K562 (cell line): Measurements from ENCODE around the gene TTC9C. TPM values are rescaled to one million over a fixed set of nuclear protein-coding genes. Genes with fewer than 3 reads are reported as not detected.

Experiments
- BRCA1 ChIP-seq, 2 experiments: fragments of 450-650 bp in 1 of 2; sonication (generic) in 1 of 2; formaldehyde crosslinking in 1 of 2; IDR thresholded peaks; 2 replicates each; pipeline versions ENCODE4 v1.5.0 to v1.6.1; 2017 to 2020; ENCODE audit warnings: mild to moderate bottlenecking in 1 of 2, missing genetic modification reagents in 1 of 2
- GATA2 ChIP-seq: sonication (generic); formaldehyde crosslinking; IDR thresholded peaks from 2 replicates; pipeline ENCODE4 v1.4.0; 2020; ENCODE audit warnings: mild to moderate bottlenecking, missing genetic modification reagents
- MTA1 ChIP-seq: fragments of 450-650 bp; IDR thresholded peaks from 2 replicates; pipeline ENCODE4 v1.6.1; 2017; ENCODE audit warnings: borderline replicate concordance
- NCOA6 ChIP-seq: fragments of 450-650 bp; IDR thresholded peaks from 2 replicates; pipeline ENCODE4 v1.6.1; 2017; ENCODE audit warnings: mild to moderate bottlenecking
- SP1 ChIP-seq: sonication (generic); formaldehyde crosslinking; IDR thresholded peaks from 2 replicates; pipeline ENCODE4 v1.8.1; 2022; ENCODE audit warnings: mild to moderate bottlenecking, missing genetic modification reagents
- SP2 ChIP-seq: IDR thresholded peaks from 2 replicates; pipeline ENCODE4 v1.6.1; 2011; ENCODE audit warnings: mild to moderate bottlenecking, low read depth, low read length, moderate library complexity; ENCODE audit not compliant: poor library complexity, severe bottlenecking; ENCODE audit errors: extremely low read depth
- TCF7L2 ChIP-seq: fragments of 150-350 bp; IDR thresholded peaks from 2 replicates; pipeline ENCODE4 v1.6.1; 2016; ENCODE audit warnings: low read depth, mild to moderate bottlenecking, low read length, moderate library complexity
- TOE1 ChIP-seq, 2 experiments: fragments of 450-650 bp in 1 of 2; sonication (generic) in 1 of 2; formaldehyde crosslinking in 1 of 2; IDR thresholded peaks; 2 replicates each; pipeline versions ENCODE4 v1.7.1 to v1.8.0; 2016 to 2022; ENCODE audit warnings: borderline replicate concordance in 2 of 2, mild to moderate bottlenecking in 2 of 2, antibody characterized with exemption in 1 of 2, inconsistent platforms in 1 of 2, low read depth in 1 of 2, missing genetic modification reagents in 1 of 2, moderate library complexity in 1 of 2
- ZNF124 ChIP-seq: sonication (generic); formaldehyde crosslinking; IDR thresholded peaks from 2 replicates; pipeline ENCODE4 v1.8.1; 2022; ENCODE audit warnings: missing genetic modification reagents
- ZNF134 ChIP-seq: fragments of 250-450 bp; sonication (Bioruptor Pico); conservative IDR thresholded peaks from 2 replicates; pipeline ENCODE4 v1.4.0; 2020
- ZNF184 ChIP-seq: sonication (generic); formaldehyde crosslinking; IDR thresholded peaks from 2 replicates; pipeline ENCODE4 v1.5.0; 2020; ENCODE audit warnings: missing genetic modification reagents
- ZNF644 ChIP-seq: fragments of 200-800 bp; sonication (Bioruptor generic); IDR thresholded peaks from 2 replicates; pipeline ENCODE4 v1.6.1; 2016; ENCODE audit warnings: low read depth, missing genetic modification characterization, missing compliant biosample characterization
- ZNF830 ChIP-seq: fragments of 250-450 bp; sonication (Bioruptor Pico); IDR thresholded peaks from 2 replicates; pipeline ENCODE4 v1.5.0; 2021; ENCODE audit warnings: mild to moderate bottlenecking
- polyA plus RNA-seq, 8 experiments: library from polyadenylated mRNA; depleted of rRNA in 4 of 8; stranded (reverse) in 5 of 8; unstranded in 3 of 8; fragments of >200 nt; fragmentation: Nextera tagmentation in 2 of 8; fragmentation: Illumina TruSeq in 1 of 8; extraction: Ambion mirVana in 2 of 8; extraction: Trizol in 1 of 8; gene quantifications; 2 replicates each; pipeline versions ENCODE4 v1.2.1 to v1.2.3, GENCODE V29; 2011 to 2014; ENCODE audit warnings: inconsistent platforms in 1 of 8, missing spikeins in 1 of 8
- total RNA-seq, 7 experiments: library from RNA; depleted of rRNA in 6 of 7; stranded (reverse); fragments of >200 nt in 6 of 7; fragmentation: Illumina TruSeq in 2 of 7; extraction: Trizol in 2 of 7; gene quantifications; 2 replicates each; pipeline versions ENCODE4 v1.2.1 to v1.2.3, GENCODE V29; 2011 to 2021; ENCODE audit warnings: low replicate concordance in 1 of 7
- TF ChIP-seq, protein P1 (sequence below), 2 experiments: fragments of 450-650 bp in 1 of 2; sonication (generic) in 1 of 2; formaldehyde crosslinking in 1 of 2; IDR thresholded peaks in 1 of 2; conservative IDR thresholded peaks in 1 of 2; 2 replicates each; pipeline versions ENCODE4 v1.6.1 to v1.8.1; 2016 to 2023; ENCODE audit warnings: mild to moderate bottlenecking in 2 of 2, moderate library complexity in 2 of 2, inconsistent platforms in 1 of 2, missing genetic modification reagents in 1 of 2
- TF ChIP-seq, protein P2 (sequence below), 2 experiments: fragments of 450-650 bp in 1 of 2; sonication (generic) in 1 of 2; formaldehyde crosslinking; conservative IDR thresholded peaks; 2 replicates each; pipeline versions ENCODE4 v1.4.0 to v1.8.1; 2020 to 2022; ENCODE audit warnings: mild to moderate bottlenecking in 1 of 2, missing genetic modification reagents in 1 of 2
- TF ChIP-seq, protein P3 (sequence below): IDR thresholded peaks from 3 replicates; pipeline ENCODE4 v1.6.1; 2011; ENCODE audit warnings: borderline replicate concordance, mild to moderate bottlenecking; ENCODE audit not compliant: insufficient read length, insufficient read depth
- TF ChIP-seq, protein P4 (sequence below): sonication (generic); formaldehyde crosslinking; IDR thresholded peaks from 2 replicates; pipeline ENCODE4 v1.9.0; 2022; ENCODE audit warnings: mild to moderate bottlenecking, missing genetic modification reagents
- TF ChIP-seq, protein P5 (sequence below): fragments of 250-450 bp; sonication (Bioruptor Pico); IDR thresholded peaks from 2 replicates; pipeline ENCODE4 v1.8.0; 2022; ENCODE audit warnings: moderate library complexity, mild to moderate bottlenecking, inconsistent platforms

TTC9C gene
- total and polyA plus RNA-seq, 9 of the 15 experiments (the other 6 are each of a cell fraction or from before 2014, with no cell fraction given), result 32.8 to 59.0 (median 37.1) TPM

DNA sequence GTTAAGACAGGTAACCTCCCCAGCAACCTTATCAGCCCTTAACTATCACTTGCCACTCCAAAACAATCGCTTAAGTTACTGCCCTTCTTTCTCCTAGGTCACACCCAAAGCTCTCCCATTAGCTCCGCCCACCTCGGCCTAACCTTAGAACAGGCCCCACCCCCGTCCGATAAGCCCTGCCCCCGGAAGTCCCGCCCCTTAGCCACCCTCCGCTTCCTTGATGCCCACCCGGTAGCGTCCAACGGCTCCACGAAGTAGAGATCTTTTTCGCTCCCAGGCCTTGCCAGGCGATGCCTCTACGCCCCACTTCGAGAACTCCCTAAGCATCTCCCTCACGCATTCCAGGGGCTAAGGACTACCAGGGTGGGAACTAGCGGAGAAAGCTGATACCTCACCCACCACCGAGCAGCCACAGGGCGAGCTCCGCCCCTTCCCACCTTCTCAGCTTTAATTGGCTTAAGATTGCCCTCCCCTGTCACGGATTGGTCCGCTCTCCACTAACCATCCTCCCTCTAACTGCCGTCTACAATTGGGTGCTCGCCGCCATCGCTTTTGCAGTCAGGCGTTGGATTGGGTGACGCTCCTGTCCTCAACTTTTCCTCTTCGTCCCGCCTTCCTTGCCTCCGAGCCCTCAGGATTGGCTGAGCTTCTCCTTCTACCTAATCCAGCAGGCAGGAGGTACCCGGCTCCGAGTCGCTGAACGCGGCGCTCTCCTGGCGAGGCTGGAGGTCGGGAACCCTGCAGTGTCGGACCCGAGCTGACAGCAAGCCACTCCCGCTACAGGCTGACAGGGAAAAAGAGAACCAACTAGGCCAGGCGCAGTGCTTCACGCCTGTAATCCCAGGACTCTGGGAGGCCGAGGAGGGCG lies 25.7 kb downstream of the TTC9C start, which contains the start of gene ZBTB3 (continued):
- 0 out of 2 replicates have a peak, but pooled peaks have one; percentile 14 for TF ChIP-seq ZNF134
- no peak for TF ChIP-seq MTA1
- no peak for TF ChIP-seq ZNF644 (tag)
- TF ChIP-seq, protein P1, sequence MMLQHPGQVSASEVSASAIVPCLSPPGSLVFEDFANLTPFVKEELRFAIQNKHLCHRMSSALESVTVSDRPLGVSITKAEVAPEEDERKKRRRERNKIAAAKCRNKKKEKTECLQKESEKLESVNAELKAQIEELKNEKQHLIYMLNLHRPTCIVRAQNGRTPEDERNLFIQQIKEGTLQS (IDR thresholded peaks at IDR 0.05), result no peak
- TF ChIP-seq, protein P1 (CRISPR knock-in tag; conservative IDR thresholded peaks at IDR 0.05), result no peak
- TF ChIP-seq TOE1 (IDR thresholded peaks at IDR 0.05; ENCODE audit: borderline replicate concordance), result no peak; the same call in 1 of the 2 replicates
- no peak for TF ChIP-seq TOE1 (CRISPR knock-in tag; IDR thresholded peaks at IDR 0.05; ENCODE audit: borderline replicate concordance, low read depth)
- TF ChIP-seq SP2, result peak; percentile 95
- TF ChIP-seq, protein P2, sequence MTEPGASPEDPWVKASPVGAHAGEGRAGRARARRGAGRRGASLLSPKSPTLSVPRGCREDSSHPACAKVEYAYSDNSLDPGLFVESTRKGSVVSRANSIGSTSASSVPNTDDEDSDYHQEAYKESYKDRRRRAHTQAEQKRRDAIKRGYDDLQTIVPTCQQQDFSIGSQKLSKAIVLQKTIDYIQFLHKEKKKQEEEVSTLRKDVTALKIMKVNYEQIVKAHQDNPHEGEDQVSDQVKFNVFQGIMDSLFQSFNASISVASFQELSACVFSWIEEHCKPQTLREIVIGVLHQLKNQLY (CRISPR knock-in tag; conservative IDR thresholded peaks at IDR 0.05), result no peak
- no peak for TF ChIP-seq GATA2 (CRISPR knock-in tag)
- TF ChIP-seq NCOA6, result no peak
- peak; percentile 99 for TF ChIP-seq SP1 (CRISPR knock-in tag)
- TF ChIP-seq ZNF830 (CRISPR knock-in tag), result no peak
- no peak for TF ChIP-seq ZNF184 (CRISPR knock-in tag)
- TF ChIP-seq, protein P3, sequence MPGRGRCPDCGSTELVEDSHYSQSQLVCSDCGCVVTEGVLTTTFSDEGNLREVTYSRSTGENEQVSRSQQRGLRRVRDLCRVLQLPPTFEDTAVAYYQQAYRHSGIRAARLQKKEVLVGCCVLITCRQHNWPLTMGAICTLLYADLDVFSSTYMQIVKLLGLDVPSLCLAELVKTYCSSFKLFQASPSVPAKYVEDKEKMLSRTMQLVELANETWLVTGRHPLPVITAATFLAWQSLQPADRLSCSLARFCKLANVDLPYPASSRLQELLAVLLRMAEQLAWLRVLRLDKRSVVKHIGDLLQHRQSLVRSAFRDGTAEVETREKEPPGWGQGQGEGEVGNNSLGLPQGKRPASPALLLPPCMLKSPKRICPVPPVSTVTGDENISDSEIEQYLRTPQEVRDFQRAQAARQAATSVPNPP, result no peak
- no peak for TF ChIP-seq ZNF124 (CRISPR knock-in tag)
- TF ChIP-seq, protein P4, sequence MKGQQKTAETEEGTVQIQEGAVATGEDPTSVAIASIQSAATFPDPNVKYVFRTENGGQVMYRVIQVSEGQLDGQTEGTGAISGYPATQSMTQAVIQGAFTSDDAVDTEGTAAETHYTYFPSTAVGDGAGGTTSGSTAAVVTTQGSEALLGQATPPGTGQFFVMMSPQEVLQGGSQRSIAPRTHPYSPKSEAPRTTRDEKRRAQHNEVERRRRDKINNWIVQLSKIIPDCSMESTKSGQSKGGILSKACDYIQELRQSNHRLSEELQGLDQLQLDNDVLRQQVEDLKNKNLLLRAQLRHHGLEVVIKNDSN (CRISPR knock-in tag), result no peak
- TF ChIP-seq BRCA1 (IDR thresholded peaks at IDR 0.05), result no peak
- TF ChIP-seq BRCA1 (CRISPR knock-in tag; IDR thresholded peaks at IDR 0.05), result no peak
- TF ChIP-seq, protein P5, sequence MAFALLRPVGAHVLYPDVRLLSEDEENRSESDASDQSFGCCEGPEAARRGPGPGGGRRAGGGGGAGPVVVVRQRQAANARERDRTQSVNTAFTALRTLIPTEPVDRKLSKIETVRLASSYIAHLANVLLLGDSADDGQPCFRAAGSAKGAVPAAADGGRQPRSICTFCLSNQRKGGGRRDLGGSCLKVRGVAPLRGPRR, result no peak
- TF ChIP-seq TCF7L2, result no peak
